Adipose tissue (tissue), 3 donors: Measurements from ENCODE around the gene HNF4A. TPM values are rescaled to one million over a fixed set of nuclear protein-coding genes. Genes with fewer than 3 reads are reported as not detected.

Experiments
- H3K27ac ChIP-seq: one replicate; pipeline ENCODE4 v1.5.1; 2013; ENCODE audit warnings: low read depth, low read length
- WGBS, 3 donors: extraction: QIAGEN DNeasy Blood & Tissue Kit; methylation state at CpG; one replicate each; pipeline ENCODE4 v1.1.7; 2013; 5-methylcytosine and 5-hydroxymethylcytosine counted together
- polyA plus RNA-seq, 3 donors: library from polyadenylated mRNA; stranded (reverse); fragments of 200-250 nt; gene quantifications; one replicate each; pipeline ENCODE4 v1.2.3, GENCODE V29; 2013
- donor health status: healthy with polysubstance abuse.
- donor health status: Bipolar disorder and iron deficiency.
- donor health status: healthy.

The HNF4A gene
- polyA plus RNA-seq, 3 donors, result 0.22 to 13.6 (median 0.68) TPM

- no peak overlapping the region for H3K27ac ChIP-seq
- 90 to 93% (median 92%) methylated on average over 14 of the region's 14 CpGs for WGBS, 3 donors
These were observed 58.3 kb downstream of the HNF4A start for GRCh38 chr20:44413575-44414345.

DNA sequence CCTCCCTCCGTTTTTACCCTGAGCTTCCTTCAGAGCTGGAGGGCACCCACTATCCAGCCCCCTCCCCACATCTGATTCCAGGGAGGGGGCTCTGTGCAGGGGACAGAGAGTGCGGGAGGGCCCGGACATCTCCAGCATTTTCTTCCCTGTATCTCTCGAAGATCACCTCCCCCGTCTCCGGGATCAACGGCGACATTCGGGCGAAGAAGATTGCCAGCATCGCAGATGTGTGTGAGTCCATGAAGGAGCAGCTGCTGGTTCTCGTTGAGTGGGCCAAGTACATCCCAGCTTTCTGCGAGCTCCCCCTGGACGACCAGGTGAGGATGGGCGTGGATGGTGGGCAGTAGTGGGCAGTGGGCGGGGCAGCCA is 58.8 kb downstream of the HNF4A start:
- no peak overlapping the region for H3K27ac ChIP-seq
- 78 to 83% (median 78%) methylated on average over 16 of the region's 16 CpGs for WGBS, 3 donors

- no peak overlapping the region for H3K27ac ChIP-seq
These were observed 59.3 kb downstream of the HNF4A start for GRCh38 chr20:44414808-44415207.

- 84 to 88% (median 86%) methylated on average over 13 of the region's 13 CpGs for WGBS, 3 donors
- no peak overlapping the region for H3K27ac ChIP-seq
These were observed 60.6 kb downstream of the HNF4A start for GRCh38 chr20:44415833-44416715.

DNA sequence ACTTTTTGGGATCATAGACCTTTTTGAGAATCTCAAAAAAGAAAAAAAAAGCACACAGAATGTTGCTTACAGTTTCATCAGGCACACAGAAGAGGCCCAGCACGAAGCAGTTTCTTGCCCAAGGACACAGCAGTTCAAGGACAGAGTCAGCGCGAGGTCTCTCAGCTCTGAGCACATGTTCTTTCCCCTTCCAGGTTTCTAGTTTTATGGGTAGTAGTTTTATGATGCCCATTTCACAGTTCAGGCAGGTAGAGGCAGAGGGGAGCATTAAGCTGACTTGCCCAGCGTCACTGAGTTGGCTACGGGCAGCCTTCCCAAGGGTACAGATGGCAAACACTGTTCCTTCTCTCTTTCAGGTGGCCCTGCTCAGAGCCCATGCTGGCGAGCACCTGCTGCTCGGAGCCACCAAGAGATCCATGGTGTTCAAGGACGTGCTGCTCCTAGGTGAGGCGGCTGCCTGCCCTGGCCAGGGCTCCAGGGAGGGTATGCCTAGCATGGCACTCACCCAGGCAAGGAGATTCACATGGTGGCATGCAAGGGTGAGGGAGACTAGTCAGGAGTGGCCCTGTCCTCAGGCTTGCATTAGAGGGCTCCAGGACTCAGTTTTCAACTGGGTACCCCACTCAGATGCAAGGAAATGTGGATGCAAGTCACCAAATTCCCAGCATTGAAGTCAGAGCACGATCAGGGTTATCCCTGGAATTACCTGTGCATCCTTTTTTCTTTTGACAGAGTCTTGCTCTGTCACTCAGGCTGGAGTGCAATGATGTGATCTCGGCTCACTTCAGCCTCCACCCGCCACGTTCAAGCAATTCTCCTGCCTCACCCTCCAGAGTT is 62.8 kb downstream of the HNF4A start:
- 72 to 85% (median 83%) methylated on average over 13 of the region's 13 CpGs for WGBS, 3 donors
- H3K27ac ChIP-seq, result no peak overlapping the region

DNA sequence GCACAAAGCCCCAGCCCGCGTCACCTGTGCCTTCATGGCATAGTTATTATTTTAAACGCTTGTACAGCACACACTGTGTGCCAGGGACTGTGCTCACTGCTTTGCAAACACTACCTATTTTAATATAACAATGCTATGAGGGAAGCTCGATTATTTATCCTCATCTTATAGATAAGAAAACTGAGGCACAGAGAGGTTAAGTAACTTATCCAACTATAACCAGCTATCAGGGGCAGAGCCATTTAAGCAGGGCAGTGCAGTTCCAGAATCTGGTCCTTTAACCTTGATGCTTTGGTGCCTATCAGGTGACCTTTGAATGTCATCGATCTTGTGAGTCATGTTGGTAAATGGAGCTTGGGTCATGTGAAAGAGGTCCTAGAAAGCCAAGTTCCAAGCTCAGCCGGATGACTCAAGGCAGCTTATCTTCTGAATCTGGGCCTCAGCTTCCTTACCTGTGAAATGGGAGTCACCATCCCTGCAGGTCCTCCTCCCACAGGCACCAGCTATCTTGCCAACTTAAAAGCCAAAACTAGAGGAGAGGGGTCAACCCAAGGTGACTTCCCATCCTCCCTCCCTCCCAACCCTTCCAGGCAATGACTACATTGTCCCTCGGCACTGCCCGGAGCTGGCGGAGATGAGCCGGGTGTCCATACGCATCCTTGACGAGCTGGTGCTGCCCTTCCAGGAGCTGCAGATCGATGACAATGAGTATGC is 63.8 kb downstream of the HNF4A start:
- 83 to 87% (median 85%) methylated on average over 13 of the region's 13 CpGs for WGBS, 3 donors
- no peak overlapping the region for H3K27ac ChIP-seq

DNA sequence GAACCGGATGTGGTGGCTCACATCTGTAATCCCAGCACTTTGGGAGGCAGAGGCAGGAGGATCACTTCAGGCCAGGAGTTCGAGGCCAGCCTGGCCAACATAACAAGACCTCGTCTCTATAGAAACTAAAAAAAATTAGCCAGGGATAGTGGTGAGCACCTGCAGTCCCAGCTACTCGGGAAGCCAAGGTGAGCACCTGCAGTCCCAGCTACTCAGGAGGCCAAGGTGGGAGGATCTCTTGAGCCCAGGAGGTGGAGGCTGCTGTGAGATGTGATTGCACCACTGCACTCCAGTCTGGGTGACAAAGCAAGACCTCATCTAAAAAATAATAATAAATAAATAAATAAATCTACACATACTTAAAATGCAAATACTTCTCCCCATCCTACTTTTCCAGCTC is 65.0 kb downstream of the HNF4A start:
- H3K27ac ChIP-seq, result no peak overlapping the region
- 77 to 89% (median 79%) methylated on average over 4 of the region's 4 CpGs for WGBS, 3 donors

- H3K27ac ChIP-seq, result no peak overlapping the region
- 55 to 68% (median 55%) methylated on average over 3 of the region's 3 CpGs for WGBS, 3 donors
These were observed 66.6 kb downstream of the HNF4A start for GRCh38 chr20:44422083-44422482.

DNA sequence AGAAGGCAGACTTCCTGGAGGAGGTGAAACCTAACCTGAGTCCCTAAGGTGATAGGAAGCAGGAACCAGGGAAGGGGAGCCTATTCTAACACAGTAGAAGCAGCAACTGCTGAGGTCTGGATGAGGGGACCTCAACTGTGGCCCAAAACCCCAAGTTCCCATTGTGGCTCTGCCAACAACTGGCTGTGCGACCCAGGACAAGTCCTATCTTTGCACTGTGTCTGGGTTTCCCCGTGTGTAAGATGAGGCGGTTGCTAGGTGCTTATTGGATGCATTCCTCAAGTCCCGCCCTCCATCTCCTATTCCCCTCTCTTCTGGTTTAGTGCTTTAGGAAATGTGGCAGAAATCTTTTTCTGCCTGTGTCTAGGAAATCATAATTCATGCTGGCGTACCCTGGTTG is 68.0 kb downstream of the HNF4A start:
- no peak overlapping the region for H3K27ac ChIP-seq
- WGBS, 3 donors, result 43 to 74% (median 52%) methylated on average over 5 of the region's 5 CpGs

DNA sequence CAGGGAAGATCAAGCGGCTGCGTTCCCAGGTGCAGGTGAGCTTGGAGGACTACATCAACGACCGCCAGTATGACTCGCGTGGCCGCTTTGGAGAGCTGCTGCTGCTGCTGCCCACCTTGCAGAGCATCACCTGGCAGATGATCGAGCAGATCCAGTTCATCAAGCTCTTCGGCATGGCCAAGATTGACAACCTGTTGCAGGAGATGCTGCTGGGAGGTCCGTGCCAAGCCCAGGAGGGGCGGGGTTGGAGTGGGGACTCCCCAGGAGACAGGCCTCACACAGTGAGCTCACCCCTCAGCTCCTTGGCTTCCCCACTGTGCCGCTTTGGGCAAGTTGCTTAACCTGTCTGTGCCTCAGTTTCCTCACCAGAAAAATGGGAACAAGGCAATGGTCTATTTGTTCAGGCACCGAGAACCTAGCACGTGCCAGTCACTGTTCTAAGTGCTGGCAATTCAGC is 68.6 kb downstream of the HNF4A start:
- WGBS, 3 donors, result 87 to 92% (median 89%) methylated on average over 14 of the region's 14 CpGs
- H3K27ac ChIP-seq, result no peak overlapping the region

DNA sequence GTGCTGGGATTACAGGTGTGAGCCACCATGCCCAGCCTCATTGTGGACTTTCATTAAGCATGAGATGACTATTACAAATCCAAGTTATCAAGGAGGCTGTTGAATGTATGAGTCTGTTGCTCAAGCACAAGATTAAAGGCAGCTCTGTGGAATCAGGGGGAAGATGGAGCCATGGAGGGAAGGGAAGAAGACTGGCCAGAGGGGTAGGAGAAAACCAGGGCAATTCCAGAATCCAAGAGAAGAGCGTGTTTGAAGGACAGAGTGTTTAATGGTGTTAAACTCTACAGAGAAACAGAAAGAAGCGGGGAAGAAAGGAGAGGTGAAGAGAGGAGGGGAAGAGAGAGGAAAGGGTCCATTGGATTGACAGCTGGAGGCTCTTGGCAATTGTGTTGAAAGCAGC is 70.4 kb downstream of the HNF4A start:
- no peak overlapping the region for H3K27ac ChIP-seq
- WGBS, 3 donors, result 81 to 94% (median 82%) methylated on average over 2 of the region's 2 CpGs

GRCh38 chr20:44426879-44427790 is 71.6 kb downstream of the HNF4A start:
- H3K27ac ChIP-seq, result no peak overlapping the region
- WGBS, 3 donors, result 85 to 86% (median 86%) methylated on average over 10 of the region's 10 CpGs

DNA sequence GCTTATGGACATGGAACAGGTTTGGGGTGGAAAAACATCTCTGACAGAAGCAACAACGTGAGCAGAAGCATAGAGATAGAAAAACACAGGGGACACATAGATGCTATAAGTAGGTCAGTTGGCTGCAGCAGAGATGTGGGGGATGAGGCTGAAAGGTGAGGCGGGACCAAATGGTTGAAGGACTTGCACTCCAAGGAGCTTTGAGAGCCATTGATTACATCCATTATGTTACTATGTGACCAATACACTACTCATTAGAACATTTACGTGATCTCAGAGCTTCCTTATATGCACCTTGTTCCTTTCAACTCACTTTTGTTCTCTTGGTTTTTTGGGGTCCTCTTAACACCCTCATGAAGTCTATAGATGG is 72.3 kb downstream of the HNF4A start:
- H3K27ac ChIP-seq, result no peak overlapping the region
- 84 to 91% (median 84%) methylated on average over 3 of the region's 3 CpGs for WGBS, 3 donors

- WGBS, 3 donors, result 87 to 92% (median 90%) methylated on average over 8 of the region's 8 CpGs
- H3K27ac ChIP-seq, result no peak overlapping the region
These were observed 72.9 kb downstream of the HNF4A start for GRCh38 chr20:44428174-44429016.

- no peak overlapping the region for H3K27ac ChIP-seq
- 83 to 92% (median 84%) methylated on average over 2 of the region's 2 CpGs for WGBS, 3 donors
These were observed 73.5 kb downstream of the HNF4A start for GRCh38 chr20:44429017-44429339.

GRCh38 chr20:44429419-44430269 is 74.1 kb downstream of the HNF4A start:
- H3K27ac ChIP-seq, result no peak overlapping the region
- WGBS, 3 donors, result 88 to 89% (median 88%) methylated on average over 17 of the region's 17 CpGs
